Neutrophil (primary cell): Measurements from ENCODE around the gene LEF1.
"Not testable (repeated sequence)": the region's sequence is repeated elsewhere in the genome, so short reads cannot be mapped to it uniquely, and the experiment has no call there.

ENCODE experiments used
- H3K27ac ChIP-seq: fragments of 200-600 bp; sonication (generic); 2 replicates; pipeline ENCODE4 v1.5.1; 2016; ENCODE audit warnings: mild to moderate bottlenecking, moderate library complexity
- H3K27me3 ChIP-seq: fragments of 200-600 bp; sonication (generic); 2 replicates; pipeline ENCODE4 v1.6.0; 2016; ENCODE audit warnings: mild to moderate bottlenecking
- H3K36me3 ChIP-seq: fragments of 200-600 bp; sonication (generic); 2 replicates; pipeline ENCODE4 v1.5.1; 2017
- H3K4me1 ChIP-seq, 2 experiments: fragments of 200-600 bp in 1 of 2; sonication (generic) in 1 of 2; 1 replicate in 1 of 2; 2 replicates in 1 of 2; pipeline versions ENCODE4 v1.5.1 to v1.6.1; 2013 to 2016; ENCODE audit warnings: low read depth in 1 of 2, low read length in 1 of 2, mild to moderate bottlenecking in 1 of 2, moderate library complexity in 1 of 2; ENCODE audit not compliant: control insufficient read depth in 1 of 2, insufficient read depth in 1 of 2
- H3K4me3 ChIP-seq, 2 experiments: fragments of 200-600 bp in 1 of 2; sonication (generic) in 1 of 2; 1 replicate in 1 of 2; 2 replicates in 1 of 2; pipeline ENCODE4 v1.5.1; 2013 to 2016; ENCODE audit warnings: low read depth in 1 of 2, low read length in 1 of 2, mild to moderate bottlenecking in 1 of 2, moderate library complexity in 1 of 2
- H3K9me3 ChIP-seq: fragments of 200-600 bp; sonication (generic); 2 replicates; pipeline ENCODE4 v1.5.1; 2016
- TF ChIP-seq, protein P1 (sequence below): fragments of 200-600 bp; sonication (generic); IDR thresholded peaks from 2 replicates; pipeline ENCODE4 v1.5.1; 2016; ENCODE audit warnings: antibody characterized with exemption

LEF1 gene

DNA sequence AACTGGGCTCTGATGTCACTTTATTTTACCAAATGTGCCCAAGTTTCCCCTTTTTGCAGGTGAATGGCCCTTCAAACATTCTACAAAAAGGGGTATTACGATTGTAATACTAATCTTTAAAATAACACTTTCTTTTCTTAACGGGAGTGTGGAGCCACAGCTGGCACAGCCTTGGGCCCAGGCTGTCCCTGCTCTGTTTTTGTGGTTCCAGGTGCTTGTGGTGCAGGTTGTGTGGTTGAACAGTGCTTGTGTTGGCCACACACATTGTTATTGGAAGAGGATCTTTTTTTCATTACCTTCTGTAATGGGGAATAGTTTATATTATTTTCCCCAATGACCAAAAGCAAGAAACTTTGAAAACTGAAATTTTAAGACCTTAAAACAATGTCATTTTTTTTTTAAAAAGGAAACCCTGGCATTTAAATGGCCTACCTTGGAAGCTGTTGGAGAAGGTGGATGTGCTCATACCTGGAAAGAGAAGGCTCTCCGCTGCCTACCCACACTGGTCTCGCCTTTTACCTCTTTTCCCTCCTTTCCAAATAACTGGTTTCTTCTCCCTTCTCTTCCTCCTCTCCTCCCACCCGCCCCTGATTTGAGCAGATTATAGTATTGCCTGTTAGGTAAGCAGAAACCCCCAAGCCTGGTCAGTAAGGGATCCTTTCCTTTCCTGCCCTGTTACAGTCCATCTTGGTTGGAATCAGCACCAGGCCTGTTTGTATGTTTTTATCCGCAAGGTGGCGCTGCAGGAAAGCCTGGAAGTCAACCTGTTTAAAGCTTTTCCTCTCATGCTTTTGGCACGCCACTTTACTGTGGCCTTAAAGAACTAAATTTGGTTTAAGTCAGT lies 150.5 kb downstream of the LEF1 start:
- H3K4me1 ChIP-seq, result peaks cover 0 to under 1% of the 10 kb centered on the region in 2 experiments
- peaks cover 4% of the 10 kb centered on the region for H3K36me3 ChIP-seq
- no peak overlapping the region for H3K27ac ChIP-seq
- H3K4me3 ChIP-seq, result no peak overlapping the region
- H3K9me3 ChIP-seq, result no peaks in the 10 kb centered on the region
- TF ChIP-seq, protein P1, sequence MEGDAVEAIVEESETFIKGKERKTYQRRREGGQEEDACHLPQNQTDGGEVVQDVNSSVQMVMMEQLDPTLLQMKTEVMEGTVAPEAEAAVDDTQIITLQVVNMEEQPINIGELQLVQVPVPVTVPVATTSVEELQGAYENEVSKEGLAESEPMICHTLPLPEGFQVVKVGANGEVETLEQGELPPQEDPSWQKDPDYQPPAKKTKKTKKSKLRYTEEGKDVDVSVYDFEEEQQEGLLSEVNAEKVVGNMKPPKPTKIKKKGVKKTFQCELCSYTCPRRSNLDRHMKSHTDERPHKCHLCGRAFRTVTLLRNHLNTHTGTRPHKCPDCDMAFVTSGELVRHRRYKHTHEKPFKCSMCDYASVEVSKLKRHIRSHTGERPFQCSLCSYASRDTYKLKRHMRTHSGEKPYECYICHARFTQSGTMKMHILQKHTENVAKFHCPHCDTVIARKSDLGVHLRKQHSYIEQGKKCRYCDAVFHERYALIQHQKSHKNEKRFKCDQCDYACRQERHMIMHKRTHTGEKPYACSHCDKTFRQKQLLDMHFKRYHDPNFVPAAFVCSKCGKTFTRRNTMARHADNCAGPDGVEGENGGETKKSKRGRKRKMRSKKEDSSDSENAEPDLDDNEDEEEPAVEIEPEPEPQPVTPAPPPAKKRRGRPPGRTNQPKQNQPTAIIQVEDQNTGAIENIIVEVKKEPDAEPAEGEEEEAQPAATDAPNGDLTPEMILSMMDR, result peak; percentile 68
- no peaks in the 10 kb centered on the region for H3K27me3 ChIP-seq

- Histone ChIP-seq H3K27ac (no peak overlapping the region), H3K4me3 (no peak overlapping the region), H3K9me3 (no peaks in the 10 kb centered on the region), H3K27me3 (no peaks in the 10 kb centered on the region), H3K36me3 (peaks cover 4% of the 10 kb centered on the region), H3K4me1 (peaks cover 6 to 9% of the 10 kb centered on the region in 2 experiments)
- TF ChIP-seq, protein P1, result no peak
Observed at GRCh38 chr4:108013955-108014354, 154.8 kb downstream of the LEF1 start.

GRCh38 chr4:108013327-108013726 lies 155.4 kb downstream of the LEF1 start:
- no peaks in the 10 kb centered on the region for H3K9me3 ChIP-seq
- H3K4me3 ChIP-seq, result no peak overlapping the region
- peaks cover 4% of the 10 kb centered on the region for H3K36me3 ChIP-seq

GRCh38 chr4:108012382-108012781 lies 156.3 kb downstream of the LEF1 start:
- H3K4me3 ChIP-seq, H3K27ac ChIP-seq, H3K9me3 ChIP-seq, H3K27me3 ChIP-seq, H3K36me3 ChIP-seq: not testable (repeated sequence)
- H3K4me1 ChIP-seq, result peaks cover 10 to 13% of the 10 kb centered on the region in 2 experiments

More at GRCh38 chr4:108013327-108013726, 155.4 kb downstream of the LEF1 start:
- Histone ChIP-seq H3K4me1 (peaks cover 10 to 13% of the 10 kb centered on the region in 2 experiments), H3K27me3 (no peaks in the 10 kb centered on the region), H3K27ac (no peak overlapping the region)
- TF ChIP-seq, protein P1, result no peak

GRCh38 chr4:108010167-108010566 lies 158.6 kb downstream of the LEF1 start:
- Histone ChIP-seq H3K4me3 (no peak overlapping the region), H3K4me1 (peaks cover 10 to 13% of the 10 kb centered on the region in 2 experiments), H3K36me3 (no peaks in the 10 kb centered on the region), H3K27me3 (no peaks in the 10 kb centered on the region), H3K9me3 (no peaks in the 10 kb centered on the region), H3K27ac (no peak overlapping the region)
- TF ChIP-seq, protein P1, result no peak

DNA sequence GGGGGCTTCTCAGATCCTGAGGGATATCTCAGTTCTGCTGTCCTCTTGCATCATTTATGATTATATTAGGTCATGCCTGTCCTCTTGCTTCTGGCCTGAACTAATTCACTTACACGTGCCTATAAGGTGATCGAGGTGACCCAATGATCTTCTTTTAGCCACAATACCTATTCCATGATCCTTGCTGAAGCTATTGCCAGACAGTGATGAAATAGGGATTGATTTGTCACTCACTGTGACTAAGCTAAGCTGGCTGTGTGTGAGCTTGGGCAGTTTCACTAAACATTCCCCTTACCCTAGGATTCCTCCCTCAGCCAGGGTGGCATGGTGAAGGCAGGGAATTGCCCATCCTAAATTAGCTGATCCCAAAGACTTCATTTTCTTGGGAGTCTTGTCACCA lies 160.0 kb downstream of the LEF1 start:
- Histone ChIP-seq H3K4me3 (no peak overlapping the region), H3K27me3 (no peaks in the 10 kb centered on the region), H3K4me1 (peaks cover 10 to 13% of the 10 kb centered on the region in 2 experiments), H3K36me3 (no peaks in the 10 kb centered on the region), H3K27ac (no peak overlapping the region), H3K9me3 (no peaks in the 10 kb centered on the region)
- TF ChIP-seq, protein P1, result no peak
